Dedifferentiated amniotic fluid mesenchymal stem cell (primary cell): ENCODE results near the gene ATP7B.
"Not testable (repeated sequence)": the region's sequence is repeated elsewhere in the genome, so short reads cannot be mapped to it uniquely, and the experiment has no call there.

Source experiments
- DNase-seq: peaks from one replicate; pipeline ENCODE4 v3.0.0-alpha.2; 2016; ENCODE audit errors: extremely low spot score

ATP7B gene

DNA sequence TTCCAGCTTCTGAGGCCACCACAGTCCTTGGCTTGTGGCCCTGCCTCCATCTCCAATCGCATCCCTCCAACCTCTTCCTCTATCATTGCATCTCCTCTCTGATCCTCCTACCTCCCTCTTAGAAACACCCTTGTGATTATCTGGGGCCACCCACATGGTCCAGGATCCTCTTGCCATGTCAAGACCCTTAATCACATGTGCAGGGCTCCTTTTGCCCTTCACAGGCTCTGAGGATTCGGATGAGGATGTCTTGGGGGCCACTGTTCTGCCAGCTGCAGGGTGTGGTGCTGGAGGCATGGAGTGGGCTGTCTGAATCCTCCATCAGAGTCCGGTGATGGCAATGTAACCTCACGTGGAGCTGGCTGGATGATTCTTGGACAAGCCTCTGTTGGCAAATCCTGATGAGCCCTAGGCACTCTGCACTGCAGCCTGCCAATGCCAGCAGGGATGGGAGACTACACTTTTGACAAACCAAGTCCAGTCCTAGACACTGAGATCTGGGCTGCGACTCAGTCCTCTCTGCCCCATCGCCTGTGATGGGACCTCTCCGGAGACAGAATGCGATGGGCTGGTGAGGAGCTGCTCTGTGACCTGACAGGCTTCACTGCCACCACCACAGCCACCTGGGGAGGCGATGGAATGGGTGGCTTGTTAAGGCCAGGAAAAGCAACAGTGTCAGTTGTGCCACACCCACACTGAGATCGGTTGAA is 88.3 kb downstream of the ATP7B start:
- no peak for DNase-seq

DNA sequence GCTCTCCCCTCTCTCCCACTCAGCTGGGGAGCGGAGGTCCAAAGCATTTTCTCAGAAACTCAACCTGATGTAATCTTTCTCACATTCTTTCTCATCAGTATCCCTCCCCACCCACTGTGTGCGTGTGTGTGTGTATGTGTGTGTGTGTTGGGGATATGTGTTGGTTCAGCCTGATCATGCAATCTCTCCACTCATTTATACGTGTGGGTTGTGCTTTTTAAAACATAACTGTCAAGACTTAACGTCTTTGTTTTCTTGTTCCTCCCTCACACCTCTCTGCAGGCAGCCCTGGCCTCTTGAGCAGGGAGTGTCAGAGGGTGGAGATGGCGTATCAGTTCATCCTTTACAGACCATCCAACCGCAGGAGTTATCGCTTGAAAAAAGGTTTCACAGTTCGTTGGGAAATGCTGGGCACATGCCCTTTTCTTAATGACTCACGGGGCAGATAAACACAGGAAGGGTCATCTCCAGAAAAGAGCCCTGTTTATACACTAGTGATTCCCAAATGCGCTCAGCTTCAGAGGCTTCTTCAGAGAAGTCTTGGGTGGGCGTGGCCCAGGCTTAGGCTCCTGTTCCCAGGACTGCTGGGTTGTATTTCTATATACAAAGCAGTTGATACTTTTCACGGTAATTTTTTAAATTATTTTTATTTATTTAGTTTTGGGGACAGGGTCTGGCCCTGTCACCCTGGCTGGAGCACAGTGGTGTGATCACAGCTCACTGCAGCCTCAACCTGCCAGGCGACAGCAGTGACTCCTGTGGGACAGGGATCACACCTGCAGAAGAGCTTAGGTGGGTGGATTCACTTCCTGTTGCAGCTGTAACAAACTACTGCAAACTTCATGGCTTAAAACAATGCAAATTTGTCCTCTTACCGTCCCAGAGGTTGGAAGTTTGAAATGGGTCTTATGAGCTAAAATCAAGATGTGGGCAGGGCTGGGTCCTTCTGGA is 89.2 kb downstream of the ATP7B start:
- DNase-seq, result no peak

DNA sequence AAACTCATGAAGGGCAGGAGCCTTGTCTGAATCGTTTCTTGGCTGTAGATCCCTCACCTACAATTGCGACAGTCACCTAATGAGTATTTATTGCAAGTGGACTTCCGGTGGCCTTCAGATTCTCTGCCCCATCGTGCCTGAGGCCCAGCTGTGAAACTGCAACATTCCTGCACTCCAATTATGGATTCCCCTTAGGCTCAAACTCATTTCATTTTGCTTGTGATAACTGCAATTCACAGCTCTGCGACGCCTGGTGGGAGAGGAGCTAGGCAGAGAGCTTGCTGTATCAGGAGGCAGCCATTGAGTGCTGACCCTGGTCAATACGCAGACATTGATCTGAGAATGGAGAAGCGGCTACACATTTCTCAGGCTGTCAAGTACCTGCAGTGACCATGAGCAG is 90.5 kb downstream of the ATP7B start:
- DNase-seq, result no peak

DNA sequence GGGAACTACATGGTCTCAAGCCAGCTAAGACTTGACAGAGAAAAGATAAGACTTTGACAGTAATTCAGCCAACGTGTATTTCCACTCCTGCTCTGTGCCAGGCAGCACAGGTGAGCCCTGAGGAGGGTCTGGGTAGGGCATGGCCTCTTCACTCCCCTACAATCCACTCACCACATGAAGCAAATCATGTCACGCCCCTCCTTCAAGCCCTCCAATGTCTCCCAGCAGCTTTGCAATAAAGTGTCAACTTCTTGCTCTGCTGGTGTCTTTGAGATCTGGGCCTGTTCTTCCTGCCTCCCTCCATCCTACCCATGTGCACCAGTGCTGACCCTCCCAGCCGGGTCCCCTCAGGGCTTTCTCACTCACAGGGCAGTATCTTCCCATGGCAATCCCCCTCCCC is 91.0 kb downstream of the ATP7B start:
- DNase-seq, result no peak

DNA sequence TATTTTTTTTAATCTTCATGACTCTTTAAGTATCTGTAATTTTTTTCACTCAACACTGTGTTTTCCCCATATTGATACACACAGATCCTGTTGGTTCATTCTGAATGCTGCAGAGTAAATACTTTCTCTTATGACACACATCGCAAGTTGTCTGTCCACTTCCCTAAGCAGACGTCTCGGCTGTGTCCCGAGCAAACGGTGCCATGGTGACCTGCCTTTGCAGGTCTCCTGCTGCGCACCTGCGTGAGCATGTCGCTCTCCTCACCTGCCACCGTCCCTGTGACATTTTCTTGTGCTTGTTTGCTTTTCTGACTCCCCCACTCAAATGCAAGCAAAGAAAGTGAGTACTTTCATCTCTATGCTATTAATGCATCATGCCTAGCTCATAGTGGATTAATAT is 91.7 kb downstream of the ATP7B start:
- DNase-seq, result no peak

DNA sequence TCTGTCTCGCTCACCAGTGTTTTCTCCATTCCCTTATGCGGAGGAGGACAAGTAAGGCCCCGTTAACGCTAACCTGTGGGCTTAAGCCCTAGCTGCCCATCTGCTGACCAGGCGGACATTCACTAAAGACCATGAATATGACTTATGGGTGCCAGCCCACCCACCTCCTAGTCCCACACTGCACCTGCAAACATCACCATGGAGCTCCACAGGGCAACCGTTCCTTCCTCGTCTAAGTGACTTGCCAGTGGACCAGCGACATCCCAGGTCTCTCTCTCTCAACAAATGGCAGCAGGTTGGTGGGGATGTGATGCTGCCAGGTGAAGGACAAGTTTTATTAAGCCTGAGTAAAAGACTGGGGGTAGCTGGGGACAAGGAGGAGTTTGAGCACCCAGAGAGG is 94.3 kb downstream of the ATP7B start:
- DNase-seq, result no peak

DNA sequence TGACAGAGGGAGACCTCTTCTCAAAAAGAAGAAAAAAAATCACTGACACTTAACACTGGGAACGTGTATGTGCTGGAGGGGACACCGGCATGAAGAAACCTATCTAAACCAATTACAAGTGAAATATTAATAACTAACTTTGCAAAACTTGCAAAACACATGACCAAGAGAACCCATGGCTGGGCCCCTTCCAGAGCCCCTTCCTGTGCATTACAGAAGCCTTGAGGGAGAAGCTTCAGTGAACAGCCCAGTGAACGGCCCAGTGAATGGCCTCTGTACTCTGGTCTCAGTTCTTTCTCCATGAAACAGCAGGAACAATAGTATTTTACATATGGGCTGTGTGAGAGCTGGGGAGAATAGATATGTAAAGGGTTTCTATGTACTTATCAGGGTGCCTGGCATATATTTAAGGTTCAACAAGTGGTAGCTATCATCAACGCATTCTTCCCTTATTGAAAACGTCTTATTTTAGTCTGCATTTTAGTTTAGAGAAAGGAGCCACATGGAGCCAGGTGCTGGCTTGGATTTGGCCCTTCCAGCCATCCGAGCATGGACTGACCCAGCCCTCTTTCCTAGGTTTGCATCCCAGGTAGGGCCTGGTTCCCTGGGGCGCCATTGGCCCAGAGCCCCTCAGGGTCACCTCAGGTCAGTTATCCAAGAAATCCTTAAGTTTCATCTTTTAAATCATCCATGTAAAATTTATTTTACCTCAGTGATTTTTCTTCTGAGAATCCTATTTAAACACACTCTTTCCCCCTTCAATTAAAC is 95.0 kb downstream of the ATP7B start:
- DNase-seq, result no peak

DNA sequence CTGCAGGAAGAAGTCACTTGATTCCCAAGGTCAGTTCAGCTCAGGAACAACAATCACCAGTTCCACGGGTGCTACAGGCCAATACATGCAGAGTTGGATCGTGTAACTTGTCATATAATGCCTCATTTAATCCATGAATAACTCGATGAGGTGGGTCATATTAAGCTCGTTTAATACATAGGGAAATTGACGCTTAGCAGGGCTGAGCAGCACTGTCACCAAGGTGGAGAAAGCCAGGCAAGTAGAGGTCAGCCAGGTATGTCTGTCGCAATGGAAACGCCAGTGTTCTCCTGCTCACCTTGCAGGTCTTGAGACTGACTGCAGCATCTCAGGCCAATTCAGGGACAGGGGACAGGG is 97.1 kb downstream of the ATP7B start:
- DNase-seq, result no peak

DNA sequence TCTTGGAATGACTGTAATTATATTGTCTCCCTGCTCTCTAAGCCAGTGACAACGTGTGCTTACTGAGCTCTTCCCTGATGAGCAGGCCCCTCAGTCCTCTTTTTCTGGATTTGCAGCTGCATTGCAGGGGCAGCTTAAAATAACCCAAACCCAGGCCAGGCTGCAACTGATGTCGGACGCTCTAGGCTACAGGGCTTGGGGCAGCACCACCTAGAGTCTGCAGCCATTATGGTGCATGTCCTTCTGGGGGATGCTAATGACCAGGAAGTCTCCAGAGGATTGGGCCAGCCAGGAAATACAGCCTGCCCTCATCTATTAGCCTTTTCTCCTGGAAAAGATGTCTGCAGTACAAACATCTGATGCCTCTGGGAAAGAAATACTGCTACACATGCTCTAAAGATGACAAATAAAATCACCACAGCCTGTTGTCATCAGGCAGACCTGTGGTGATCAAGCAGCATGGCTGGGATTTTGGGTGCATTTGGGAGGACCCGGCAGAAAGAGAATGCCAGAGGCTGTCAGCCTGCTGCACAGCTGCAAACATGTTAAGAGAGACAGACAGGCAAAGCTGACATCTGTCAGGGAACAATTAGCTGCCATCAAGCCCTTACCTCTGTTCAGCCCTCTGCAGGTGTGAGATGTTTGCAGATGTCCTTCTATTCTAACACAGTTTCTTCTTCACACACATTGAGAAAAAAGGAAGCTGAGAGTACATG is 97.7 kb downstream of the ATP7B start:
- DNase-seq, result no peak

DNA sequence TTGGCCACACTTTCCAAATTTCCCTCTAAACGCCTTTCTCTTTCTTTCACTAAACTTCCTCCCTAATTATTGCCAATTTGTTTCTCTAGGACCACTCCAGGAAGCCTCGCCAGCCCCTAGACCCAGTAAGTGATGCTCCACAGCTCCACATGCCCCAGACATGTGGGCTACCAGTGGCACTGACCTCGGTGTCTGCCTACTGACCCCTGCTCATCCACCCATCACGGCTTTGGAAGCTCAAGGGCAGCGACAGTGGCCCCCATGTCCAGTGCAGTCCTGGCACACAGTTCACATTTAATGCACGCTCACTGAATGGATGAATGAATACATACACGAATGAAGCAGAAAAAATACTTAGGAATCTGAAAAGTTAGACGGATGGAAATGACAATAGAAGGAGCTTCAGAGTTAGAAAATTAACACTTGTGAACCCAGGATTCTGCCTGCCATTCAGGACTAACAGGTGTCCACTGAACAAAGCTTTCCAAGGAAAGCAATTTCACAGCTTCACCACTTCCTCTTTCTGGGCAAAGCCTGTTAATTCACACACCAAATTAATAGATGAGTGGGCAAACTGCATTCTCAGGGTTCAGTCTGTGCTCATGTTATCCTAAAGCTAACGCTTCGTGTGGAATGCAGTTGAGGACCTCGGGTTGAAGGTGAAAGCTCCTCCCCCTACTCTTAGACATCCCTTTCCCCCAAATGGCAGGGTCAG is 98.6 kb downstream of the ATP7B start:
- no peak for DNase-seq

DNA sequence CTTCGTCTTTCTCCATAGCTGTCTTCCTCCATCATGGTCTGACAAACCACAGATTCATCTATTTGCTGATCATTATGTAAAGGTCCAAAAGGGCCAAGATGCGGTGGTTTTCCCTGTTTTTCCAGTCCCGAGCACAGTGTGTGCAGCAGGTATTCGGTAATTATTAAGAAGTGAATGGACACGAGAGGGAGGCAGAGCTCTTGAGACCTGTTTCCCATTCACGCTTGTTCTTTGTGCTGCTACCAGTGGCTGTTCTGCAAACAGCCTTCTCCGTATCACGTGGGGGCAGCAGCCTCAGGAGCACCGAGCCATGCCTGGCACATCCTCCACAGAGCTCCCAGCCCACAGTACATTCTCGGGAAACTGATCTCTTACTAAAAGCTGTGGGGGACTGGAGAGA is 99.2 kb downstream of the ATP7B start:
- DNase-seq, result no peak

DNA sequence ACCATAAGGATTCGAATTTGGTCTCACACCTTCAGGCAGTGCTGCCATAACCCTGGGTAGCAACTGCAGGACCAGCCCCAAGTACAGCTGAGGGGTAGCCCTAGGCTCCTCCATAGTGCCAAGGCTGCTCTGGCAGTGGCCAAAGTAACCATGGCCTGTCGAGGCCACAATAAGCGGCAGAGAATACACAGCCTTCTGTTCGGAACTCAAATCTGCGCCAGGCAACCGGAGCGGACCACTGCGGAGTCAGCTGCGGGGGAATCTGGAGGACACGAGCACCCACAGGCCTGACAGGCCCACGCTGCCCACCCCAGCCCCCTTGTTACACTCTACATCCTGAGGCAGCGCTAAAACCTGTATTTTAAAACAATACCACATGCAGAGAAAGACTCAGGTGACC is 100.7 kb downstream of the ATP7B start:
- DNase-seq, result no peak

DNA sequence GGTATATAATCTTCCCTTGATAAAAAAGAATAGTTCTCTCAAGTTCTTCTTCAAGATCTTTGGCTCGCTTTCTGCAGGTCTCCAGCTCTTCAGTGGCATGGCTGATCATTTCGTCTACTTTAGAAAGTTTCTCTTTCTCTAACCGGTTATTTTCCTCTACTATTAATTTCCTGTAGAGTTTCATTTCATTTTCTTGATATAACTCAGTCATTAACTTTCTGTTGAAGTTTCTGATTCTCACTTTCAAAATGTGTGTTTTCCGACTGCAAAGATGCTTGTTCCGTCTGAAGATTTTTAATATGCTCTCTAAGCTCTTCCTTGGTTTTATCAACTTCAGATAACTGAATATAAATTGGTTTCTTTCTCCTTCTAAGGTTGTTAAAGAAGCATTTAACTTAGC is 102.0 kb downstream of the ATP7B start:
- not testable (repeated sequence) for DNase-seq

DNA sequence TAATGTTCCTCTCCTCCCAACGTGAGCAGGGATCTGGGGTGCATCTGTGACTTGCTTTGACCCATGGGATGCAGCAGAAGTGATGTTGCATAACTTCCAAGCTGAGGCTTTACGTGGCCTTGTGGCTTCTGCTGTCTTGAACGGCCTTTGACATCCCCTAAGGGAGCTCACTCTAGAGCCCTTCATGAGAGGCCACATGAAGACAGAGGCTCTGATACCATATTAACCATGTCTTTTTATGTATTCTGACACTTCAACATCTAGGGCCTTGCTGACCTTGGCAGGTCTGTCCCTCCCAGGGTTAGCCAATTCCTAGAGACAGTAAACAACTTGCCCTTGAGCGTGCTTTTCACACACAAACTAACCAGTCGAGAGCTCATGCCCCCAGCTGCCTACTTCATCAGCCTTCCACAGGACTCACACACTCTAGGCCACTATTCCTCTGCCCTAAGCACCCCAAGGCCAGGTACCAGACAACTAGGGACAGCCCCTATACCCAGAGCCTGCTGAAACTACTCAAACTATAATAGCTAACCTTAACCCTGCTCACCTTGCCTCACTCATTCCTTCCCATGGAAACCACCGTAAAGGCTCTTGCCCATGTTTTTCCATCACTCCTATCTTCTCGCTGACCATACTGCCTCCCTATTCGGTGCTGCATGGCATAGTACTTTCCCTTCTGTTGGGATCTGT is 104.1 kb downstream of the ATP7B start:
- DNase-seq, result no peak

DNA sequence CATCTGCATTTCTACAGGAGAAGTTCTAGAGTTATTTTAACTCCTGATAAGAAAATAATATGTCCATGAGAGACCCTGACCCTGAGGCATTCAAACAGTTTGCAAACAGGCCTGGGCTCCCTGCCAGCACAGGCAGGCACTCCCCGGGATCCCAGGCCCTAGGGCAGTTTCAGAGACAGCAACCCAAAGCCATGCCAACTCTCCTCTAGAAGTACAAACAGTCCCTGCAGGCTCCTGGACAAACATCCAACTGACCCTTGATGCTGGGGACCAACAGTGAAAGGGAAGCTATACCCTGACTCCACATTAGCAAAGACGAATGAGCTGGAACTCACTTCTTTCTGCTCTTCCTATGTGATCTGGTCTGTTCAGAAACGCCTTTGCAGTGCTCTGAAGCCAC is 104.7 kb downstream of the ATP7B start:
- DNase-seq, result no peak

DNA sequence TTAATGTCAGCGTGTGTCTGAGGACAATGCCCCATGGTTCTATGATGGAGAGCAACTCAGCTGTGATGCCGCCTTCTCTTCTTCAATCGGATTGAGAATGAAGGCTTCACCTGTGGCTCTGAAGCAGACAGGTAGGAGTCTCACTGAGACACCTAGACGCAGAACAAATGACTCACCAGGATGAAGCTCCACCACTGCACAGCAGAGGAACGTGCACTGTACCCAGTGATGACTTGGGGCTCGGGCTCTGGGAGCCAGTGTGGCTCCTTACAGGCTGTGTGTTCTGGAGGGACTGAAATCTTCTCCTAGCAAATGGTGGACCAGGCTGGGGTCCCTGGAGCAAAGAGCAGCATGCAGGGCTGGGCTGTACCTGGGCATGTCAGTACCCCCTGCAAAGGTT is 105.5 kb downstream of the ATP7B start:
- DNase-seq, result no peak

DNA sequence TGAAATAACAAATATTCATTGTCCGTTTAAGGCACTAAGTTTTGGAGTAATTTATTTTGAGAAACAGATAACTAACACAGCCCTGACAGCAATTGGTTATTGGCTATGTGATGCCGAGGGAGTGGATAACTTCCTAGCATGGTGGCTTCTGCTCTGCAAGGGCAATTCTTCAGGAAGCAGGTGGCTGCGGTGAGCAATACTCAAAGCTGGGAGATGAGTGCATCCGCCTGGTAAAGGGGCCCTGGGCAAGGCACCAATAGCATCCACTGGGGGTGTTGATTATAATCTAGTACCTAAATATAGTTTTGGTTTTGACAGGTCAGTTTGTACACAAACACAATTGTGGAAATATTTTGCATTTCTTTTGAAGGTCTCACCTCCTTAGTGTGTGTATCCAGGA is 108.5 kb downstream of the ATP7B start:
- DNase-seq, result no peak

DNA sequence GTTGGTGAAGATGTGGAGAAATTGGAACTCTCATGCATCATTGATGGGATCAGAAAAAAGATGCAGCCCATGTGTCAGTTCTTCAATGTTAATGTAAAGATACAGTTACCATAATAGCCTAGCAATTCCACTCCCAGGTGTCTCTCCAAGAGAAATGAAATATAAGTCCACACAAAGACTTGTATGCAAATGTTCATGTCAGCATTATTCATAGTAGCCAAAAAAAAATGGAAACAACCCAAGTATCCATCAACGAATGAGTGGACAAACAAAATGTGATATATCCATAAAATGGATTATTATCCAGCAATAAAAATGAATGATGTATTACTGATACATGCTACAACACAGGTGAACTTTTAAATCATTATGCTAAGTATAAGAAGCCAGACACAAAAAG is 110.8 kb downstream of the ATP7B start:
- DNase-seq, result no peak

DNA sequence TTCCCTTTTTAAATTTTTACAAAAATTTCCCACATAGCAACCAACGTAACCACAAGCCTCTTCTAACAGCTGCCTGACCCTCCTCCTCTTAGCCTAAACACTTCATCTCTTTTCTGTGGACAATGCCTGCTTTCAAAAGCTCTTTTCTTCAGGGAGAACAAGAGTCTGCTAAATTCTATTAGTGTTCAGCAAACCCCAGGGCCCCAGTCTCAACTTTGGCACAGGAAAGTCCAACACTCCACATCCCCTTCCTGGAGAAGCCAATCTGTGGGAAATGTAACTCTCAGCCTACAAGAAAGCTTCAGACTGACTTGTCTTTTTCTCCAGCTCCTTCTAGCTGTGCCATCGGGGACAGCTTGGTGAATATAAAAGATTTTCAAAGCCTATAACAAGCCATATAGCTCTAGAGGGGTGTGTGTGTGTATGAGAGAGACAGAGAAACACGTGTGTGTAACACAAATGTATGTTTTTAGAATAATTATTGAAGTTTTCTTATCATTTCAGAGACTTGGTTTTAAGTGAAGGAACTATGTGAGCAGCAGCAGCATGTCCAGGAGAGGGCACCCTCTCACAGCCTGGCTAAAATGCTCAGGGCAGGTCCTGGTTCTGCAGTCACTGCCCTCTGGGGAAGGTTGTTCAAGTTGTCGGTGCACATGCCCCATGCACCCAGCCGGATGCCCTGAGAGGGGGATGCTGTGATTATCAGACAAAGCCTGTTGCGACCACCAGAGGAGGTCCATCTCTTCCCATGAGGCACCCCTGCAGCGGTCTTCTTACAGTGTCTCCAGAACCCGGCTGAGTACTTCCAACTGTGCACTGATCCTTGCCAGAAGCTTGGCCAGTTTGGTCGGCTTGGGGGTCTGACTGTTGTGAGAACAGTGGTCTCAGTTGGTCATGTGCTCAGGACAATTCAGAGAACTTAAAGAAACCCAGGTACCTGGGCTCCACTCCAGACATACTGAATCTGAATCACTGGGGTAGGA is 115.1 kb downstream of the ATP7B start:
- peak; percentile 40 for DNase-seq
